Heart left ventricle (tissue), 16 donors: ENCODE results near the gene TM9SF1. TPM values are rescaled to one million over a fixed set of nuclear protein-coding genes. Genes with fewer than 3 reads are reported as not detected.

Experiments used
- ATAC-seq, 4 donors: fragments of 200-7000 bp; cut with Tn5 transposase; one replicate each; pipeline ENCODE4 v1.9.1; 2020 to 2022; ENCODE audit warnings: moderate library complexity in 4 of 4, mild to moderate bottlenecking in 3 of 4, moderate number of reproducible peaks in 1 of 4
- DNase-seq, 5 donors: peaks; one replicate each; pipeline ENCODE4 v3.0.0-alpha.2; 2020
- H3K27ac ChIP-seq, 12 donors: fragments of 200-600 bp; sonication (generic) in 4 of 12; one replicate each; pipeline versions ENCODE4 v1.5.0 to v1.8.0; 2016 to 2022; ENCODE audit warnings: mild to moderate bottlenecking in 2 of 12
- H3K27me3 ChIP-seq, 9 donors: fragments of 200-600 bp; sonication (generic) in 2 of 9; one replicate each; pipeline versions ENCODE4 v1.5.1 to v1.8.0; 2016 to 2022; ENCODE audit warnings: mild to moderate bottlenecking in 3 of 9
- H3K36me3 ChIP-seq, 9 donors: fragments of 200-600 bp; sonication (generic) in 2 of 9; one replicate each; pipeline versions ENCODE4 v1.5.0 to v1.8.0; 2018 to 2022; ENCODE audit warnings: mild to moderate bottlenecking in 2 of 9
- H3K4me1 ChIP-seq, 12 donors: fragments of 200-600 bp; sonication (generic) in 4 of 12; one replicate each; pipeline versions ENCODE4 v1.5.0 to v1.8.0; 2016 to 2022; ENCODE audit warnings: mild to moderate bottlenecking in 3 of 12
- H3K4me3 ChIP-seq, 12 donors: fragments of 200-600 bp; sonication (generic) in 4 of 12; one replicate each; pipeline versions ENCODE4 v1.5.0 to v1.8.0; 2017 to 2022; ENCODE audit warnings: mild to moderate bottlenecking in 9 of 12, moderate library complexity in 4 of 12
- H3K9me3 ChIP-seq, 12 donors: fragments of 200-600 bp; sonication (generic) in 4 of 12; one replicate each; pipeline versions ENCODE4 v1.5.0 to v1.8.0; 2016 to 2022; ENCODE audit warnings: mild to moderate bottlenecking in 1 of 12
- CTCF ChIP-seq, 12 donors: fragments of 200-600 bp; sonication (generic) in 4 of 12; IDR thresholded peaks; one replicate each; pipeline versions ENCODE4 v1.5.0 to v1.8.0; 2018 to 2022; ENCODE audit warnings: antibody characterized with exemption in 12 of 12, mild to moderate bottlenecking in 5 of 12
- POLR2A ChIP-seq, 2 donors: fragments of 450-650 bp; IDR thresholded peaks; one replicate each; pipeline ENCODE4 v1.6.1; 2017; ENCODE audit warnings: antibody characterized with exemption in 2 of 2, mild to moderate bottlenecking in 2 of 2, moderate library complexity in 2 of 2
- WGBS, 4 donors: extraction: QIAGEN DNeasy Blood & Tissue Kit in 2 of 4; methylation state at CpG; one replicate each; pipeline versions ENCODE4 v1.1.5 to v1.1.7; 2013 to 2018; 5-methylcytosine and 5-hydroxymethylcytosine counted together
- intact Hi-C, 10 donors: fragments of 100-400 bp; cut with DNase I; formaldehyde crosslinking; loops; one replicate each; pipeline versions ENCODE4 v1.11.1 to v1.14.2; 2022
- polyA plus RNA-seq, 2 donors: library from polyadenylated mRNA; stranded (reverse); fragments of 200-250 nt; gene quantifications; one replicate each; pipeline ENCODE4 v1.2.3, GENCODE V29; 2013
- total RNA-seq, 9 donors: library from RNA; depleted of rRNA in 2 of 9; stranded (reverse); fragments of >200 nt in 2 of 9; fragmentation: NEBNext Ultra II Directional in 3 of 9; extraction: Animal tissue kit (Norgen Biotek cat#: 25700) in 3 of 9; gene quantifications; one replicate each; pipeline versions ENCODE4 v1.1.0 to v1.2.4, GENCODE V29; 2016 to 2023
- donor health status: ischemic (EF 13 %, LVEDD 7.1; RV severe dilation, severe dysfunction).
- donor health status: healthy with polysubstance abuse.
- donor health status: DM: no; HTN: yes; CAD: no.
- donor health status: DM: no; HTN: no; CAD: no.
- donor health status: ischemic (EF 25% LVEDD 6.9; RV normal size, moderate dysfunction).
- donor health status: ischemic (EF 25% LVEDD 5.7; RV mildly dilated, moderate dysfunction).
- donor health status: healthy.
- donor health status: DM: yes; HTN: yes; CAD: no.
- donor health status: ischemic (EF 35%, LVEDD 5.7; RV mildly dilated, moderate dysfunction).
- donor health status: nonischemic (EF 11% LVEDD 7.7; RV severe dilation, severe dysfunction).
- donor health status: DM: yes; HTN: yes; CAD: no.
- donor health status: PGD.
- donor health status: ischemic (EF 29% LVEDD 5.4; RV normal size, mild dysfunction).
- donor health status: nonischemic (EF 23%, LVEDD 6.1; RV moderate dilation, normal function).

The TM9SF1 gene
- total and polyA plus RNA-seq, 11 donors: 6.1 to 52.8 (median 26.3) TPM

GRCh38 chr14:24183014-24183481 is 12.2 kb downstream of the TM9SF1 start:
- intact Hi-C loops: no loop called here
- ATAC-seq (no peak), DNase-seq (peak in 1 of 5 donors; percentile 8)
- no peak overlapping the region for H3K27ac ChIP-seq
- H3K4me3 ChIP-seq: no peak overlapping the region
- 88 to 95% (median 93%) methylated on average over 8 to 15 of the region's 15 CpGs for WGBS, 4 donors
- TF ChIP-seq CTCF (IDR thresholded peaks at IDR 0.05): no peak
- TF ChIP-seq POLR2A (IDR thresholded peaks at IDR 0.05): no peak
- H3K27me3 ChIP-seq: no peaks in the 10 kb centered on the region
- H3K4me1 ChIP-seq: peaks cover 0 to 26% (median 13%) of the 10 kb centered on the region in 12 donors
- H3K9me3 ChIP-seq: no peaks in the 10 kb centered on the region
- peaks cover 4 to 90% (median 74%) of the 10 kb centered on the region in 9 donors for H3K36me3 ChIP-seq

GRCh38 chr14:24182110-24182882 is 12.9 kb downstream of the TM9SF1 start:
- H3K4me3 ChIP-seq: no peak overlapping the region
- H3K27me3 ChIP-seq: no peaks in the 10 kb centered on the region
- TF ChIP-seq CTCF (IDR thresholded peaks at IDR 0.05): no peak
- TF ChIP-seq POLR2A (IDR thresholded peaks at IDR 0.05): no peak
- peaks cover 4 to 98% (median 81%) of the 10 kb centered on the region in 9 donors for H3K36me3 ChIP-seq
- H3K4me1 ChIP-seq: peaks cover 0 to 18% (median 9%) of the 10 kb centered on the region in 12 donors
- intact Hi-C loops: no loop called here
- ATAC-seq (no peak), DNase-seq (no peak)
- H3K27ac ChIP-seq: no peak overlapping the region
- no peaks in the 10 kb centered on the region for H3K9me3 ChIP-seq
- WGBS, 4 donors: 85 to 89% (median 87%) methylated on average over 12 to 14 of the region's 14 CpGs

- peaks cover 0 to 17% (median 9%) of the 10 kb centered on the region in 12 donors for H3K4me1 ChIP-seq
- no peak overlapping the region for H3K27ac ChIP-seq
- 81 to 94% (median 89%) methylated on average over 9 to 19 of the region's 19 CpGs for WGBS, 4 donors
- H3K9me3 ChIP-seq: no peaks in the 10 kb centered on the region
- H3K27me3 ChIP-seq: no peaks in the 10 kb centered on the region
- no peak overlapping the region for H3K4me3 ChIP-seq
- ATAC-seq (no peak), DNase-seq (peak in 1 of 5 donors; percentile 13)
- intact Hi-C loops: no loop called here
- TF ChIP-seq POLR2A (IDR thresholded peaks at IDR 0.05): no peak
- TF ChIP-seq CTCF (IDR thresholded peaks at IDR 0.05): no peak
- peaks cover 4 to 100% (median 84%) of the 10 kb centered on the region in 9 donors for H3K36me3 ChIP-seq
Observed at GRCh38 chr14:24181371-24182077, 13.7 kb downstream of the TM9SF1 start.
